OCI-LY3 (cell line): ENCODE data around the gene PPP1R15B.
A peak's percentile ranks its signal among the peaks of the same experiment; 100 is the strongest.

Experiments used
- H2AFZ ChIP-seq: fragments of 200-600, 300-600 bp; shearing (Covaris generic); 2 replicates; pipeline ENCODE4 v1.6.0; 2014; ENCODE audit warnings: antibody characterized with exemption, low read depth, low read length
- H3K27ac ChIP-seq: fragments of 200-600, 300-600 bp; sonication (generic); 2 replicates; pipeline ENCODE4 v1.5.1; 2014; ENCODE audit warnings: mild to moderate bottlenecking, low read length, moderate library complexity, mixed read lengths
- H3K27me3 ChIP-seq: fragments of 200-600, 300-600 bp; sonication (generic); 2 replicates; pipeline ENCODE4 v1.6.1; 2014; ENCODE audit warnings: low read depth, low read length, mixed read lengths
- H3K36me3 ChIP-seq: fragments of 200-600, 300-600 bp; sonication (generic); replicated peaks from 2 replicates; pipeline ENCODE3; 2014; ENCODE audit warnings: low read depth, low read length, mixed read lengths
- H3K4me1 ChIP-seq: fragments of 300-600, 200-600 bp; sonication (generic); 2 replicates; pipeline ENCODE4 v1.6.1; 2014; ENCODE audit warnings: low read length, mixed read lengths
- H3K4me2 ChIP-seq: fragments of 200-600, 300-600 bp; sonication (generic); 2 replicates; pipeline ENCODE4 v1.6.1; 2014; ENCODE audit warnings: low read length, mixed read lengths
- H3K4me3 ChIP-seq: fragments of 300-600, 200-600 bp; sonication (generic); 2 replicates; pipeline ENCODE4 v1.5.1; 2014; ENCODE audit warnings: antibody characterized with exemption, mild to moderate bottlenecking, low read length, moderate library complexity
- H3K79me2 ChIP-seq: fragments of 300-600, 200-600 bp; shearing (Covaris generic); 2 replicates; pipeline ENCODE4 v1.6.1; 2014; ENCODE audit warnings: mild to moderate bottlenecking, low read length, mixed read lengths
- H3K9ac ChIP-seq: fragments of 300-600, 200-600 bp; shearing (Covaris generic); 2 replicates; pipeline ENCODE4 v1.6.0; 2014; ENCODE audit warnings: mild to moderate bottlenecking, low read length, moderate library complexity
- H3K9me3 ChIP-seq: fragments of 200-600, 300-600 bp; shearing (Covaris generic); 2 replicates; pipeline ENCODE4 v1.6.1; 2014; ENCODE audit warnings: low read length, mixed read lengths; ENCODE audit not compliant: insufficient read depth
- H4K20me1 ChIP-seq: fragments of 200-600, 300-600 bp; sonication (generic); 2 replicates; pipeline ENCODE4 v1.6.1; 2016; ENCODE audit warnings: low read length, mixed read lengths; ENCODE audit not compliant: insufficient read depth
- EZH2phosphoT487 ChIP-seq: fragments of 200-600 bp; shearing (Covaris generic); IDR thresholded peaks from 2 replicates; pipeline ENCODE4 v1.6.1; 2018; ENCODE audit warnings: antibody characterized with exemption, mixed run types, low read depth
- TF ChIP-seq, protein P1 (sequence below): fragments of 200-600, 300-600 bp; sonication (generic); IDR thresholded peaks from 2 replicates; pipeline ENCODE4 v1.5.1; 2014; ENCODE audit warnings: antibody characterized with exemption, low read length, low read depth

Gene PPP1R15B

DNA sequence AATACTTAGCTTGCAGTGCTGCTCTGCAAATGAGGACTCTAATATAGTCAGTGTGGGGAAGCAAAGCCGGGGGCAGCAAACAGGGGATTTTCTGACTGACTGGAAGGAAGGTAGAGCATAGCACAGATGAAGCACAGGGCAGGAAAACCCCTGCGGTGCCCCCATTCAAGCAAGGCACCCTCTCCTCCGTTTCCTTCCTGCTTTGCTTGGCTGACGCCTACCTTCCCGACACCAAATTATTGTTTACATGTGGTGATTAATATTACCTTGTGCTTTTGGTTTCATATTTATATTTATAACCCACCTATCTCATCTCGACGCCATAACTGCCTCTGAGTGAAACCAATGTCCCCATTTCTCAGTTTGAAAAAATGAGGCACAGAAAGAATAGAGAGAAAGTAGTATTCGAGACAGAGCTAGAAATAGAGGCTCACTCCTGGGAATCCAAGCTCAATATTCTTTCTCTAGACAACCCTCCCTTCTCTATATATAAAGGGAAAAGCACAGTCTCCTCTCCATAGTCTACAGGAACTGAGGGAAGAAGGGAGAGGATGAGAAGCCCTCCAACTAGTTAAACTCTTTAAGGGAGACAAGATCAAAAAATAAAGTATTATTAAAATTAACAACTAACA, 41.6 kb upstream of the PPP1R15B start:
- Histone ChIP-seq H3K36me3 (peaks cover 38% of the 10 kb centered on the region), H3K4me1 (peaks cover 66% of the 10 kb centered on the region), H3K4me3 (peak overlapping the region; percentile 57), H4K20me1 (no peaks in the 10 kb centered on the region), H3K9ac (peak overlapping the region; percentile 47), H3K79me2 (no peaks in the 10 kb centered on the region), H2AFZ (peak overlapping the region; percentile 27; the same call in 1 of the 2 replicates), H3K27me3 (no peaks in the 10 kb centered on the region), H3K4me2 (peak overlapping the region; percentile 78), H3K27ac (peak overlapping the region; percentile 82), H3K9me3 (no peaks in the 10 kb centered on the region)
- TF ChIP-seq EZH2phosphoT487 = no peak
- TF ChIP-seq, protein P1, sequence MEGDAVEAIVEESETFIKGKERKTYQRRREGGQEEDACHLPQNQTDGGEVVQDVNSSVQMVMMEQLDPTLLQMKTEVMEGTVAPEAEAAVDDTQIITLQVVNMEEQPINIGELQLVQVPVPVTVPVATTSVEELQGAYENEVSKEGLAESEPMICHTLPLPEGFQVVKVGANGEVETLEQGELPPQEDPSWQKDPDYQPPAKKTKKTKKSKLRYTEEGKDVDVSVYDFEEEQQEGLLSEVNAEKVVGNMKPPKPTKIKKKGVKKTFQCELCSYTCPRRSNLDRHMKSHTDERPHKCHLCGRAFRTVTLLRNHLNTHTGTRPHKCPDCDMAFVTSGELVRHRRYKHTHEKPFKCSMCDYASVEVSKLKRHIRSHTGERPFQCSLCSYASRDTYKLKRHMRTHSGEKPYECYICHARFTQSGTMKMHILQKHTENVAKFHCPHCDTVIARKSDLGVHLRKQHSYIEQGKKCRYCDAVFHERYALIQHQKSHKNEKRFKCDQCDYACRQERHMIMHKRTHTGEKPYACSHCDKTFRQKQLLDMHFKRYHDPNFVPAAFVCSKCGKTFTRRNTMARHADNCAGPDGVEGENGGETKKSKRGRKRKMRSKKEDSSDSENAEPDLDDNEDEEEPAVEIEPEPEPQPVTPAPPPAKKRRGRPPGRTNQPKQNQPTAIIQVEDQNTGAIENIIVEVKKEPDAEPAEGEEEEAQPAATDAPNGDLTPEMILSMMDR = no peak

DNA sequence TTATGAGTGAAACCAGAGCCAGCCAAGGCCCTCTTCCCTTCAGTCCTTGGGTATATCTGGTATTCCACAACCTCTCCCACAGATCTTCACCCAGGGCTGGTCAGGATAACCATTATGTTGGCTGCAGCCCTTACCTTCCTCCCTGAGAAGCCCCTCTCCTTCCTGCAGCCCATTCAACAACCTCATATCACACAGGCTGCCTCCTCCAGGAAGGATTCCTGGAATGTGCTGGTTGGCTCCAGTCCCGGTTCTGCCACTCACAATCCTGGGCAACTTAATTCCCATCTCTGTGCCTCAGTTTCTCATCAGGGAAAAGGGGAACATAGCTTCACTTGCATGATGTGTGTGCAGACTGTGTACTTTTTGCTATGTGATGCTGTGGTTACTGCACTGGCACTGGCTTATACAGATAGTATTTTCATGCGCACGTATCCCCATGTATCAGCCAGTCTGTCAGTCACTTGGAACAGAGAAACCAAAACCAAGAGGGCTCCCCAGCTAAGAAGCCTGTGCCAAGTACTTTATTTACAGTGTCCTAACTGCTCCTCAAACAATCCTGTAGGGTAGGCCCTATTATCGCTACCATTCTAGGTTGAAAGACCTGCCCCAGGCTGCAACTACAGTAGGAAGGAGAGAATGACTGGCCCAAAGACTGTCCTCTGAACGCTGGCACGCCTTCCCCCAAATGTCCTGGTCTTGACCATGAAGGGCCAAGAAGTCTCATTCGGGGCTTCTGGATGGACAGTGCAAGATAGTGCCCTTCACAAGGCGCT, 39.9 kb upstream of the PPP1R15B start:
- Histone ChIP-seq H2AFZ (no peak overlapping the region), H3K36me3 (peaks cover 44% of the 10 kb centered on the region), H4K20me1 (no peaks in the 10 kb centered on the region), H3K27me3 (no peaks in the 10 kb centered on the region), H3K4me1 (peaks cover 73% of the 10 kb centered on the region), H3K4me3 (no peak overlapping the region), H3K27ac (no peak overlapping the region), H3K4me2 (no peak overlapping the region), H3K79me2 (no peaks in the 10 kb centered on the region), H3K9ac (no peak overlapping the region), H3K9me3 (no peaks in the 10 kb centered on the region)
- no peak for TF ChIP-seq EZH2phosphoT487
- TF ChIP-seq, protein P1 = no peak

DNA sequence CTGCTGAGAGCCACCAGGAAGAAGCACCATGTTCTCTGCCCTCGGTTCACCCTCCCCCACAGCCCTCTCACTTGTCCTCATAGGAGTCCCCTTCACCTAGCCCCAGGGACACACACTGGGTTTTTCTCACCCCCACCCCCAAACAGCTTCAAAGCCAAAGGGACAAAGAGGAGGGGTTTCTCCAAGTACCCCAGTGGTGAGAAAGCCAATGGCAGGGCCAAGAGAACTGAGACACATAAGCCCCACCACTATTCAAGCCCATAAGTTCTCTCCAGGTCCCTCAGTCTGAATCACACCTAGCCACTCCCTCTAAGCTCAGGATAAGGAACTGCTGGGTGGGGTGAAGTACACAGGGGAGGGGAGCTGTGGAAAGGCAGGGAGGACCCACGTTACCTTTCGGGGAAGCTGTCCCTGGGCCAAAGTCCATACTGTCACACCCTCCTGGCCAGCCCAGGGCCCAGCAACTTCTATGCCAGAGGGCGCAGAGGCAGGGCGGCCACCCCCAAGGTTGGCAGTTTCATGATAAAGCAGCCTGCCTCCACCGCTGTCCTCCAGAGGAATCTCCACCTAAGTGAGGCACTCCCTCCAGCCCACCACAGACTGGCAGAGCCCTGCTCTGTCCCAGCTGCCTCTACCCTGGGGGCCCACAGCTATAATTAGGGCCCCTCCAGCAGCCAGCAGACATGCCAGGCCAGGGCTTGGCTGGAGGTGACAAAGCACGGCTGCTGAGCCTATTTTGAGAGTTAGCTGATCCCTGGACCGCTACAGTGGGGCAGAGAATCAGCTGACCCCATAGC, 39.0 kb upstream of the PPP1R15B start:
- Histone ChIP-seq H4K20me1 (no peaks in the 10 kb centered on the region), H3K27ac (no peak overlapping the region), H3K36me3 (peaks cover 40% of the 10 kb centered on the region), H3K4me2 (no peak overlapping the region), H3K79me2 (no peaks in the 10 kb centered on the region), H3K9me3 (no peaks in the 10 kb centered on the region), H2AFZ (no peak overlapping the region), H3K4me3 (no peak overlapping the region), H3K9ac (no peak overlapping the region), H3K27me3 (no peaks in the 10 kb centered on the region), H3K4me1 (peaks cover 72% of the 10 kb centered on the region)
- no peak for TF ChIP-seq EZH2phosphoT487
- TF ChIP-seq, protein P1 = no peak
